Endothelial cell of umbilical vein (primary cell): Measurements from ENCODE around the gene GRK4. TPM values are rescaled to one million over a fixed set of nuclear protein-coding genes. Genes with fewer than 3 reads are reported as not detected.

Experiments used
- BruUV-seq: library from RNA; stranded (reverse); fragments of 400-500 nt; replicated peaks from 2 replicates; lab custom pipeline; 2021; lab: Mats Ljungman, UMichigan
- CTCF ChIA-PET: fragments of 300-600, 350-600 bp; sonication (Branson Sonifier 250); formaldehyde crosslinking; loops from one replicate; lab custom pipeline; 2021; ENCODE audit warnings: antibody characterized with exemption, inconsistent platforms; lab: Charles Lee
- POLR2A ChIA-PET: fragments of 300-600, 350-600 bp; sonication (Branson Sonifier 250); formaldehyde crosslinking; loops from one replicate; lab custom pipeline; 2021; ENCODE audit warnings: antibody characterized with exemption, inconsistent platforms; lab: Charles Lee
- DNase-seq: peaks from one replicate; pipeline ENCODE4 v3.0.0-alpha.2; 2011; ENCODE audit warnings: low read depth, low spot score
- FAIRE-seq: peaks from 2 replicates; lab custom pipeline; 2011; peaks lifted over from hg19 to GRCh38; lab: Jason Lieb, UNC
- H2AFZ ChIP-seq: 2 replicates; pipeline ENCODE4 v1.6.0; 2012; ENCODE audit warnings: low read depth, low read length, control low read depth, inconsistent platforms
- H3K27ac ChIP-seq: 2 replicates; pipeline ENCODE4 v1.5.1; 2011; ENCODE audit warnings: low read depth, mild to moderate bottlenecking, control low read depth, low read length, moderate library complexity; ENCODE audit not compliant: insufficient read depth
- H3K27me3 ChIP-seq, 2 experiments: 2 replicates each; pipeline versions ENCODE4 v1.6.0 to v1.6.1; 2011; ENCODE audit warnings: low read length in 2 of 2, mixed read lengths in 1 of 2; ENCODE audit not compliant: control insufficient read depth in 2 of 2, insufficient read depth in 2 of 2
- H3K36me3 ChIP-seq, 2 experiments: 2 replicates in 1 of 2; 3 replicates in 1 of 2; pipeline ENCODE4 v1.5.1; 2011; ENCODE audit warnings: low read length in 2 of 2, mild to moderate bottlenecking in 1 of 2, moderate library complexity in 1 of 2; ENCODE audit not compliant: control insufficient read depth in 2 of 2, insufficient read depth in 2 of 2; ENCODE audit errors: extremely low read depth in 1 of 2
- H3K4me1 ChIP-seq: 3 replicates; pipeline ENCODE4 v1.5.1; 2011; ENCODE audit warnings: mild to moderate bottlenecking, low read length; ENCODE audit not compliant: control insufficient read depth, insufficient read depth; ENCODE audit errors: extremely low read depth
- H3K4me2 ChIP-seq: 2 replicates; pipeline ENCODE4 v1.6.1; 2011; ENCODE audit warnings: low read length, control low read depth, mixed read lengths; ENCODE audit not compliant: insufficient read depth
- H3K4me3 ChIP-seq, 3 experiments: fragments of 200-600 bp in 1 of 3; sonication (generic), shearing (Covaris generic) in 1 of 3; replicated peaks in 1 of 3; 2 replicates each; pipeline ENCODE4 v1.5.1; 2011 to 2016; ENCODE audit warnings: control low read depth in 3 of 3, low read length in 3 of 3, mild to moderate bottlenecking in 2 of 3, inconsistent platforms in 1 of 3, low read depth in 1 of 3, moderate library complexity in 1 of 3; ENCODE audit not compliant: insufficient read depth in 1 of 3
- H3K79me2 ChIP-seq: 2 replicates; pipeline ENCODE4 v1.6.0; 2012; ENCODE audit warnings: low read length, inconsistent platforms; ENCODE audit not compliant: control insufficient read depth, insufficient read depth
- H3K9ac ChIP-seq: replicated peaks from 2 replicates; pipeline ENCODE3; 2011; ENCODE audit warnings: low read length, control low read depth; ENCODE audit not compliant: insufficient read depth; ENCODE audit errors: extremely low read depth
- H3K9me1 ChIP-seq: replicated peaks from 3 replicates; pipeline ENCODE4 v1.6.0; 2011; ENCODE audit warnings: mild to moderate bottlenecking, low read length; ENCODE audit not compliant: control insufficient read depth, insufficient read depth; ENCODE audit errors: extremely low read depth
- H3K9me3 ChIP-seq: replicated peaks from 2 replicates; pipeline ENCODE4 v1.5.1; 2012; ENCODE audit warnings: low read length, inconsistent platforms; ENCODE audit not compliant: control insufficient read depth, insufficient read depth
- H4K20me1 ChIP-seq: replicated peaks from 2 replicates; pipeline ENCODE3; 2011; ENCODE audit warnings: mild to moderate bottlenecking, low read length; ENCODE audit not compliant: control insufficient read depth, insufficient read depth; ENCODE audit errors: extremely low read depth
- EZH2 ChIP-seq: IDR thresholded peaks from 2 replicates; pipeline ENCODE4 v1.6.1; 2012; ENCODE audit warnings: borderline replicate concordance, low read depth, mild to moderate bottlenecking, moderate library complexity, low read length, inconsistent platforms; ENCODE audit not compliant: severe bottlenecking
- FOS ChIP-seq: IDR thresholded peaks from 2 replicates; pipeline ENCODE4 v1.6.1; 2011; ENCODE audit warnings: mild to moderate bottlenecking, low read length, moderate library complexity, borderline replicate concordance; ENCODE audit not compliant: insufficient read depth
- JUN ChIP-seq: IDR thresholded peaks from 2 replicates; pipeline ENCODE4 v1.6.1; 2011; ENCODE audit warnings: borderline replicate concordance, low read depth; ENCODE audit not compliant: insufficient read length, insufficient read depth
- POLR2AphosphoS5 ChIP-seq: IDR thresholded peaks from 2 replicates; pipeline ENCODE4 v1.6.1; 2012; ENCODE audit warnings: low read depth, mild to moderate bottlenecking, control low read depth, low read length, moderate library complexity; ENCODE audit not compliant: insufficient read depth
- dilution Hi-C: fragments of 300-500 bp; cut with MboI; formaldehyde crosslinking; loops from one replicate; pipeline ENCODE4 v1.15.0; 2019; ENCODE audit warnings: low sequenced_read_pairs; ENCODE audit not compliant: extremely low pct_ligation_motif_present
- intact Hi-C: fragments of 100-400 bp; cut with micrococcal nuclease; formaldehyde crosslinking; loops from one replicate; pipeline ENCODE4 v1.10.0; 2022
- polyA plus RNA-seq, 4 experiments: library from polyadenylated mRNA; depleted of rRNA in 3 of 4; stranded (reverse) in 3 of 4; unstranded in 1 of 4; fragments of >200 nt; gene quantifications; 2 replicates each; pipeline versions ENCODE4 v1.2.1 to v1.2.3, GENCODE V29; 2011 to 2012; ENCODE audit warnings: missing spikeins in 1 of 4
- total RNA-seq: library from RNA; stranded (reverse); gene quantifications from 2 replicates; pipeline ENCODE4 v1.2.3, GENCODE V29; 2021
- TF ChIP-seq, protein P1 (sequence below), 2 donors: IDR thresholded peaks; 1 replicate in 1 of 2; 2 replicates in 1 of 2; pipeline ENCODE4 v1.5.1; 2011; ENCODE audit warnings: low read length in 2 of 2, mild to moderate bottlenecking in 2 of 2, moderate library complexity in 2 of 2, control low read depth in 1 of 2, inconsistent platforms in 1 of 2, low read depth in 1 of 2; ENCODE audit not compliant: insufficient read depth in 1 of 2; ENCODE audit errors: extremely low read depth in 1 of 2

GRK4 gene
- total and polyA plus RNA-seq, 2 donors (not counting 3 experiments of a cell fraction or from before 2014, with no cell fraction given) = 3.1 to 6.3 TPM

DNA sequence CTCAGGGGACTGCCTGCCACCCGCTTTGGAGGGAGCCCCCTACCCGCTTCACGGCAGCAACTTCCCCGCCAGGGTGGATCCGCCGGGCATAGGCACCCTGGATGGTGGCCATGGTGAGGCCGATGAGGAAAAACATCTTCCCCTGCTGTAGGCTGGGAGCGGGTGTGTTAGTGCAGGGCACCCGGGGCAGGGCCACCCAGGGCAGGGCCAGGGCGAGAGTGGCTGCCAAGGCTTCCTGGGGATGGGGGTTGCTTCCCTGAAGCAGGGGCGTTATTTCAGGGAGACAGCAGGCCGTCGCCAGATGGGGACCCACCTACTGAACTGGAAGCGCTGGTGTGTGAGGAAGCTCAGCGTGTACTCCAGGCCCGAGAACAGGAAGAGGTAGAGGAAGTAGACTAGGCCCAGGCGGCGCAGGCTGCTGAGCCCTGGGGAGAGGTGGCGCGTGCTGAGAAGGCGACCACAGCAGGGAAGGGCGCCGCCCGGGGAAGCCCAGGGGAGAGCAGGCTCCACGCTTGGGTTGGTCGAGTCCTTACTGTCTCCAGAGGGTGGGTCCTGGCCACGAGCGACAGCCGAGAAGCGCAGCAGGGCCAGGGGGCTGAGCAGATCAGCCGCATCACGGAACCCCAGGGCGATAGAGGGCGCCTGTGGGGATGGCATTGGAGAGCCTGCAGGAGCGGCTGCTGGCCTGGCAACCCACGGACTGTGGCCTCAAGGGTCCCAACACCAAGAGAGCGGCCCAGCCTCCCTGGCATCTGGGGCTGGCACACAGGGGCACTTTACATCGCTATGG, 31.7 kb upstream of the GRK4 start:
- Histone ChIP-seq H3K9me3 (no peaks in the 10 kb centered on the region), H3K27me3 (no peaks in the 10 kb centered on the region), H3K4me3 (no peak overlapping the region), H3K9me1 (no peaks in the 10 kb centered on the region), H3K9ac (no peak overlapping the region), H3K27ac (peak overlapping the region; percentile 11), H3K36me3 (peaks cover 7 to 30% of the 10 kb centered on the region in 2 experiments), H2AFZ (no peak overlapping the region), H3K4me1 (peaks cover 28% of the 10 kb centered on the region), H4K20me1 (no peaks in the 10 kb centered on the region), H3K4me2 (no peak overlapping the region), H3K79me2 (peaks cover 18% of the 10 kb centered on the region)
- dilution Hi-C loops = no loop called here
- FAIRE-seq (peak; percentile 8), DNase-seq (peak; percentile 42)
- TF ChIP-seq EZH2 = no peak
- no peak for TF ChIP-seq FOS
- TF ChIP-seq POLR2AphosphoS5 = no peak
- TF ChIP-seq, protein P1, sequence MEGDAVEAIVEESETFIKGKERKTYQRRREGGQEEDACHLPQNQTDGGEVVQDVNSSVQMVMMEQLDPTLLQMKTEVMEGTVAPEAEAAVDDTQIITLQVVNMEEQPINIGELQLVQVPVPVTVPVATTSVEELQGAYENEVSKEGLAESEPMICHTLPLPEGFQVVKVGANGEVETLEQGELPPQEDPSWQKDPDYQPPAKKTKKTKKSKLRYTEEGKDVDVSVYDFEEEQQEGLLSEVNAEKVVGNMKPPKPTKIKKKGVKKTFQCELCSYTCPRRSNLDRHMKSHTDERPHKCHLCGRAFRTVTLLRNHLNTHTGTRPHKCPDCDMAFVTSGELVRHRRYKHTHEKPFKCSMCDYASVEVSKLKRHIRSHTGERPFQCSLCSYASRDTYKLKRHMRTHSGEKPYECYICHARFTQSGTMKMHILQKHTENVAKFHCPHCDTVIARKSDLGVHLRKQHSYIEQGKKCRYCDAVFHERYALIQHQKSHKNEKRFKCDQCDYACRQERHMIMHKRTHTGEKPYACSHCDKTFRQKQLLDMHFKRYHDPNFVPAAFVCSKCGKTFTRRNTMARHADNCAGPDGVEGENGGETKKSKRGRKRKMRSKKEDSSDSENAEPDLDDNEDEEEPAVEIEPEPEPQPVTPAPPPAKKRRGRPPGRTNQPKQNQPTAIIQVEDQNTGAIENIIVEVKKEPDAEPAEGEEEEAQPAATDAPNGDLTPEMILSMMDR (IDR thresholded peaks at IDR 0.05; ENCODE audit: extremely low read depth in 1 of 2, insufficient read depth in 1 of 2, low read depth in 1 of 2, low read length in 2 of 2) = peak; percentile 13 to 26
- TF ChIP-seq JUN = no peak
- POLR2A ChIA-PET = no interaction called here
- BruUV-seq = no TSS peak
- CTCF ChIA-PET = interaction anchor here (0.6 kb wide), 1 partner anchor 145 kb away, joined by 3 read pairs; no protein-coding TSS in a partner anchor
- intact Hi-C loops = loop anchor here (5.0 kb wide), 1 partner anchor 89 kb away; the partner anchor contains the start of gene ADD1
